BE2C (cell line): ENCODE data around the gene IRF4.

Source experiments
- DNase-seq: peaks from one replicate; pipeline ENCODE4 v3.0.0-alpha.2; 2020
- H3K27me3 ChIP-seq: fragments of 250-450 bp; sonication (Bioruptor Pico); 2 replicates; pipeline ENCODE4 v1.5.1; 2020; ENCODE audit warnings: mild to moderate bottlenecking
- H3K36me3 ChIP-seq: fragments of 250-450 bp; sonication (Bioruptor Pico); 2 replicates; pipeline ENCODE4 v1.5.1; 2020; ENCODE audit warnings: mild to moderate bottlenecking
- H3K4me1 ChIP-seq: fragments of 250-450 bp; sonication (Bioruptor Pico); 2 replicates; pipeline ENCODE4 v1.5.1; 2020
- H3K4me3 ChIP-seq: 2 replicates; pipeline ENCODE4 v1.5.1; 2011; ENCODE audit warnings: low read depth, low read length
- H3K9me3 ChIP-seq: fragments of 250-450 bp; sonication (Bioruptor Pico); 2 replicates; pipeline ENCODE4 v1.5.1; 2020
- CTCF ChIP-seq: IDR thresholded peaks from 2 replicates; pipeline ENCODE4 v1.5.1; 2012; ENCODE audit warnings: mild to moderate bottlenecking, low read depth, low read length

The IRF4 gene

GRCh38 chr6:360764-361373 lies 30.7 kb upstream of the IRF4 start:
- H3K27me3 ChIP-seq, result peaks cover 5% of the 10 kb centered on the region; the same call in 1 of the 2 replicates
- TF ChIP-seq CTCF, result no peak
- no peak overlapping the region for H3K4me3 ChIP-seq

GRCh38 chr6:361411-362132 lies 30.0 kb upstream of the IRF4 start:
- no peak overlapping the region for H3K4me3 ChIP-seq
- peaks cover 5% of the 10 kb centered on the region; the same call in 1 of the 2 replicates for H3K27me3 ChIP-seq
- H3K36me3 ChIP-seq, result no peaks in the 10 kb centered on the region
- DNase-seq, result no peak
- H3K4me1 ChIP-seq, result no peaks in the 10 kb centered on the region
- H3K9me3 ChIP-seq, result peaks cover 4% of the 10 kb centered on the region; the same call in 1 of the 2 replicates
- no peak for TF ChIP-seq CTCF

More at GRCh38 chr6:360764-361373, 30.7 kb upstream of the IRF4 start:
- DNase-seq, result no peak
- Histone ChIP-seq H3K36me3 (no peaks in the 10 kb centered on the region), H3K4me1 (no peaks in the 10 kb centered on the region), H3K9me3 (peaks cover 4% of the 10 kb centered on the region; the same call in 1 of the 2 replicates)

- Histone ChIP-seq H3K4me1 (no peaks in the 10 kb centered on the region), H3K27me3 (peaks cover 5% of the 10 kb centered on the region; the same call in 1 of the 2 replicates), H3K4me3 (no peak overlapping the region), H3K9me3 (peaks cover 4% of the 10 kb centered on the region; the same call in 1 of the 2 replicates), H3K36me3 (no peaks in the 10 kb centered on the region)
- TF ChIP-seq CTCF, result no peak
- DNase-seq, result no peak
Observed at GRCh38 chr6:362231-362923, 29.2 kb upstream of the IRF4 start.

- Histone ChIP-seq H3K36me3 (no peaks in the 10 kb centered on the region), H3K4me3 (no peak overlapping the region), H3K9me3 (peaks cover 4% of the 10 kb centered on the region; the same call in 1 of the 2 replicates), H3K27me3 (peaks cover 5% of the 10 kb centered on the region; the same call in 1 of the 2 replicates), H3K4me1 (no peaks in the 10 kb centered on the region)
- no peak for DNase-seq
- TF ChIP-seq CTCF, result no peak
Observed at GRCh38 chr6:362924-363249, 28.7 kb upstream of the IRF4 start.

GRCh38 chr6:363291-363690 lies 28.3 kb upstream of the IRF4 start:
- H3K4me3 ChIP-seq, result no peak overlapping the region
- no peaks in the 10 kb centered on the region for H3K36me3 ChIP-seq
- no peak for DNase-seq
- peaks cover 5% of the 10 kb centered on the region; the same call in 1 of the 2 replicates for H3K27me3 ChIP-seq
- no peaks in the 10 kb centered on the region for H3K4me1 ChIP-seq
- H3K9me3 ChIP-seq, result peaks cover 2% of the 10 kb centered on the region; the same call in 1 of the 2 replicates
- no peak for TF ChIP-seq CTCF
